Measurements from ENCODE around the gene SUSD2.
A peak's percentile ranks its signal among the peaks of the same experiment; 100 is the strongest.

SUSD2 gene

DNA sequence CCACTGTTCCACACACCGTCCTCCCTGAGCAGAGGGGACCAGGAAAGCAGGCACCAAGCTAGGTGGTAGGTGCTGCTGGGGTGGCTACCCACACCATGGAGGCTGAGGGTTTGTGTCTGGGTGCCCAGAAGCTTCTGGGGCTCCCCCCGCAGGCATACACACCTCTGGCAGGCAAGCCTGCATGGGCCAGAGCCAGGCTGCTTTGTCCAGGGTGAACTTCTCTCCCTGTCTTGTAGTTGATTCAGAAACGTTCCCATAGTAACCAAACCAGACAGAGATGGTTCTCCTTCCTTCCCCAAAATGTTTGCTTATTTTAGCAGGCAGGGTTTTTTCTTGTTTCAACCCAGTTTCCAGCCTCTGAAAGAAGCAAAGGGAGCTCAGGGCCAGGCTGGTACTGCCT, 40.9 kb upstream of the SUSD2 start:
- H3K27ac ChIP-seq = peak overlapping the region; percentile 16; the same call in 1 of the 2 replicates
- TF ChIP-seq, protein P1, sequence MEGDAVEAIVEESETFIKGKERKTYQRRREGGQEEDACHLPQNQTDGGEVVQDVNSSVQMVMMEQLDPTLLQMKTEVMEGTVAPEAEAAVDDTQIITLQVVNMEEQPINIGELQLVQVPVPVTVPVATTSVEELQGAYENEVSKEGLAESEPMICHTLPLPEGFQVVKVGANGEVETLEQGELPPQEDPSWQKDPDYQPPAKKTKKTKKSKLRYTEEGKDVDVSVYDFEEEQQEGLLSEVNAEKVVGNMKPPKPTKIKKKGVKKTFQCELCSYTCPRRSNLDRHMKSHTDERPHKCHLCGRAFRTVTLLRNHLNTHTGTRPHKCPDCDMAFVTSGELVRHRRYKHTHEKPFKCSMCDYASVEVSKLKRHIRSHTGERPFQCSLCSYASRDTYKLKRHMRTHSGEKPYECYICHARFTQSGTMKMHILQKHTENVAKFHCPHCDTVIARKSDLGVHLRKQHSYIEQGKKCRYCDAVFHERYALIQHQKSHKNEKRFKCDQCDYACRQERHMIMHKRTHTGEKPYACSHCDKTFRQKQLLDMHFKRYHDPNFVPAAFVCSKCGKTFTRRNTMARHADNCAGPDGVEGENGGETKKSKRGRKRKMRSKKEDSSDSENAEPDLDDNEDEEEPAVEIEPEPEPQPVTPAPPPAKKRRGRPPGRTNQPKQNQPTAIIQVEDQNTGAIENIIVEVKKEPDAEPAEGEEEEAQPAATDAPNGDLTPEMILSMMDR (conservative IDR thresholded peaks at IDR 0.05) = no peak

GRCh38 chr22:24141586-24141985, 39.7 kb upstream of the SUSD2 start:
- no peak for TF ChIP-seq ZFX (IDR thresholded peaks at IDR 0.05)
- TF ChIP-seq, protein P1 (conservative IDR thresholded peaks at IDR 0.05) = no peak
- H3K27ac ChIP-seq = no peak overlapping the region

DNA sequence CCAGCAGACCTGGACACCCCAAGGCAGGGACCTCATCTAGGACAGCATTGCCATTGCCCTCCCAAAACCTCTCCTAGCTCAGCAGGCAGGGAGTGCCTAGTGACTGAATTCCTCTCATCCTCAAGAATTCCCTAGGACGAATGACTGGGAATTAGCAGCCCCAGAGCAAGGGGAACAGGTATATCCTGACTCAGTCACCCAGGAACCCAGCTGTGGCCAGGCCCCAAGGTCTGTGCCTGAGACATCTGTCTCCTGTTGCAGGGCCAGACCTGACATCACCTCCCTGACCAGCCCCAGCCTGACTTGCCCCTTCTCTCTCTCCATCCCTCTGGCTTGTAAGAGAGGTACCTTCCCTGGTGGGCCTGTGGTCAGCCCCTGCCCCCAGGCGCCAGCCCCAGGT, 39.0 kb upstream of the SUSD2 start:
- no peak overlapping the region for H3K27ac ChIP-seq
- TF ChIP-seq, protein P1 (conservative IDR thresholded peaks at IDR 0.05) = no peak
- TF ChIP-seq ZFX (IDR thresholded peaks at IDR 0.05) = no peak

DNA sequence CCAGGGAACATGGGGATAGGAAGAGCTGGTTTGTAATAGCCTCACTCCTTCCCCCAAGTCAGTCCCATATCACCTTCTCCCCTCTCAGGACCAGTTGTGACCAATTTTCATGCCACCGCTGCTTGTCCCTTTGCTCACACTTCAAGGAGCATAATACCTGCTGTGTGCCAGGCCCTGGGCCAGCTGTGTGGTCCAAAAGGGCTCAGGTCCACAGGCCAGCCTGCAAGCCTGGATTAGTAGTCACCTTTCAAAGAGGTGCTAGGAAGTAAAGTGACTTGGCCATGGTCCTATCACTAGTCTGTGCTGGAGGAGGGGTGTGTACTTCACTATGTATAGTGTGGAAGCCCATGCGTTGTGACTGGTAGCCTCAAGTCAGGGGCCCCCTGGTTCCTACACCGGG, 38.5 kb upstream of the SUSD2 start:
- H3K27ac ChIP-seq = no peak overlapping the region
- TF ChIP-seq ZFX (IDR thresholded peaks at IDR 0.05) = no peak
- TF ChIP-seq, protein P1 (conservative IDR thresholded peaks at IDR 0.05) = no peak

- TF ChIP-seq, protein P1 (conservative IDR thresholded peaks at IDR 0.05) = no peak
- no peak for TF ChIP-seq ZFX (IDR thresholded peaks at IDR 0.05)
- peak overlapping the region; percentile 86 for H3K27ac ChIP-seq
These were observed 37.1 kb upstream of the SUSD2 start for GRCh38 chr22:24144056-24144777.

GRCh38 chr22:24144778-24145085, 36.6 kb upstream of the SUSD2 start:
- peak overlapping the region; percentile 86 for H3K27ac ChIP-seq
- no peak for TF ChIP-seq ZFX (IDR thresholded peaks at IDR 0.05)
- TF ChIP-seq, protein P1 (conservative IDR thresholded peaks at IDR 0.05) = no peak

GRCh38 chr22:24145446-24146193, 35.7 kb upstream of the SUSD2 start:
- peak overlapping the region; percentile 86 for H3K27ac ChIP-seq
- TF ChIP-seq, protein P1 (conservative IDR thresholded peaks at IDR 0.05) = no peak
- no peak for TF ChIP-seq ZFX (IDR thresholded peaks at IDR 0.05)
